ENCODE data around the gene KRTAP19-6. TPM values are rescaled to one million over a fixed set of nuclear protein-coding genes. Genes with fewer than 3 reads are reported as not detected.

KRTAP19-6 gene
- total and polyA plus RNA-seq, 10 of the 15 experiments (the other 5 are each of a cell fraction or from before 2014, with no cell fraction given), result not detected

- intact Hi-C loops (cut with micrococcal nuclease; ENCODE audit: unreplicated experiment), result no loop called here
- 6% methylated on average over 2 of the region's 2 CpGs for WGBS (ENCODE audit: insufficient coverage, insufficient replicate concordance, low lambda C conversion rate, missing lambda C conversion rate)
- ChIA-PET SMC1A (ENCODE audit: uncharacterized antibody, unreplicated experiment) (no interaction called here), CTCF (no interaction called here), RAD21 (ENCODE audit: unreplicated experiment) (interaction anchor here (0.6 kb wide), 1 partner anchor 531 kb away, joined by 6 read pairs; no protein-coding TSS in a partner anchor), POLR2A (no interaction called here)
- H3K4me1 ChIP-seq (ENCODE audit: control insufficient read depth, insufficient read depth, low read length), result no peaks in the 10 kb centered on the region
- no peaks in the 10 kb centered on the region for H3K36me3 ChIP-seq (ENCODE audit: control insufficient read depth in 2 of 2, insufficient read depth in 2 of 2, low read length in 1 of 2)
- no peak overlapping the region for H2AFZ ChIP-seq (ENCODE audit: control insufficient read depth, low read depth, low read length)
- no peaks in the 10 kb centered on the region for H3K9me3 ChIP-seq (replicated peaks; ENCODE audit: control insufficient read depth, insufficient read depth, low read length)
- H3K4me2 ChIP-seq (ENCODE audit: control insufficient read depth, insufficient read depth), result no peak overlapping the region
- in situ Hi-C loops (cut with MboI), result no loop called here
- no peak for ATAC-seq
- no peaks in the 10 kb centered on the region for H3K27me3 ChIP-seq (replicated peaks in 1 of 2; ENCODE audit: control insufficient read depth in 2 of 2, insufficient read depth in 2 of 2, low read length in 1 of 2)
- no peak for TF ChIP-seq RCOR1 (conservative IDR thresholded peaks at IDR 0.05; ENCODE audit: low read depth, low read length)
- TF ChIP-seq CREB1 (IDR thresholded peaks at IDR 0.05; ENCODE audit: low read depth), result no peak
- H3K4me3 ChIP-seq, result no peak overlapping the region
- no peak overlapping the region for H3K27ac ChIP-seq (ENCODE audit: control insufficient read depth, insufficient read depth)
- no peak for FAIRE-seq
- H3K9ac ChIP-seq (ENCODE audit: control insufficient read depth, insufficient read depth, low read length), result no peak overlapping the region
- no peaks in the 10 kb centered on the region for H3K79me2 ChIP-seq (ENCODE audit: control insufficient read depth, insufficient read depth, low read length)
- no peaks in the 10 kb centered on the region for H4K20me1 ChIP-seq (ENCODE audit: control insufficient read depth, insufficient read depth)
- BruUV-seq (replicated peaks), result no TSS peak
- DNase-seq (ENCODE audit: low read depth, low spot score), result no peak
These were observed 13.4 kb upstream of the KRTAP19-6 start for GRCh38 chr21:30555095-30555494.

- DNase-seq (ENCODE audit: low read depth, low spot score) (no peak), ATAC-seq (no peak), FAIRE-seq (no peak)
- ChIA-PET RAD21 (ENCODE audit: unreplicated experiment) (no interaction called here), CTCF (no interaction called here), SMC1A (ENCODE audit: uncharacterized antibody, unreplicated experiment) (no interaction called here), POLR2A (no interaction called here)
- Histone ChIP-seq H4K20me1 (ENCODE audit: control insufficient read depth, insufficient read depth) (no peaks in the 10 kb centered on the region), H3K9ac (ENCODE audit: control insufficient read depth, insufficient read depth, low read length) (no peak overlapping the region), H3K27me3 (replicated peaks in 1 of 2; ENCODE audit: control insufficient read depth in 2 of 2, insufficient read depth in 2 of 2, low read length in 1 of 2) (no peaks in the 10 kb centered on the region), H3K36me3 (ENCODE audit: control insufficient read depth in 2 of 2, insufficient read depth in 2 of 2, low read length in 1 of 2) (no peaks in the 10 kb centered on the region), H3K9me3 (replicated peaks; ENCODE audit: control insufficient read depth, insufficient read depth, low read length) (no peaks in the 10 kb centered on the region), H3K4me2 (ENCODE audit: control insufficient read depth, insufficient read depth) (no peak overlapping the region), H3K4me1 (ENCODE audit: control insufficient read depth, insufficient read depth, low read length) (no peaks in the 10 kb centered on the region), H2AFZ (ENCODE audit: control insufficient read depth, low read depth, low read length) (no peak overlapping the region), H3K4me3 (no peak overlapping the region), H3K27ac (ENCODE audit: control insufficient read depth, insufficient read depth) (no peak overlapping the region), H3K79me2 (ENCODE audit: control insufficient read depth, insufficient read depth, low read length) (no peaks in the 10 kb centered on the region)
- 0% methylated on average over 1 of the region's 1 CpG for WGBS (ENCODE audit: insufficient coverage, insufficient replicate concordance, low lambda C conversion rate, missing lambda C conversion rate)
- no TSS peak for BruUV-seq (replicated peaks)
- in situ Hi-C loops (cut with MboI) (no loop called here), intact Hi-C loops (cut with micrococcal nuclease; ENCODE audit: unreplicated experiment) (no loop called here)
- no peak for TF ChIP-seq PAX8 (IDR thresholded peaks at IDR 0.05)
- TF ChIP-seq MYB (IDR thresholded peaks at IDR 0.05; ENCODE audit: borderline replicate concordance, low read depth, low read length), result no peak
- TF ChIP-seq FOXM1 (IDR thresholded peaks at IDR 0.05; ENCODE audit: low read depth, low read length), result no peak
These were observed 11.1 kb upstream of the KRTAP19-6 start for GRCh38 chr21:30552782-30553181.

All from GM12878 (cell line).